Measurements from ENCODE around the gene PTMA. TPM values are rescaled to one million over a fixed set of nuclear protein-coding genes. Genes with fewer than 3 reads are reported as not detected.
A peak's percentile ranks its signal among the peaks of the same experiment; 100 is the strongest.
"Not testable (repeated sequence)": the region's sequence is repeated elsewhere in the genome, so short reads cannot be mapped to it uniquely, and the experiment has no call there.

PTMA gene
- total RNA-seq, 2 donors from 2014 or later: 1,439 to 1,845 TPM

- Mint-ChIP-seq H3K4me3 (no peak overlapping the region), H3K27me3 (no peaks in the 10 kb centered on the region), H3K27ac (peak overlapping the region; percentile 10), H3K36me3 (ENCODE audit: low read depth) (peaks cover 15% of the 10 kb centered on the region), H3K9me3 (no peaks in the 10 kb centered on the region), H3K4me1 (no peaks in the 10 kb centered on the region)
- ATAC-seq (replicated peaks): no peak
Observed at GRCh38 chr2:231727621-231728020, 19.3 kb downstream of the PTMA start.

DNA sequence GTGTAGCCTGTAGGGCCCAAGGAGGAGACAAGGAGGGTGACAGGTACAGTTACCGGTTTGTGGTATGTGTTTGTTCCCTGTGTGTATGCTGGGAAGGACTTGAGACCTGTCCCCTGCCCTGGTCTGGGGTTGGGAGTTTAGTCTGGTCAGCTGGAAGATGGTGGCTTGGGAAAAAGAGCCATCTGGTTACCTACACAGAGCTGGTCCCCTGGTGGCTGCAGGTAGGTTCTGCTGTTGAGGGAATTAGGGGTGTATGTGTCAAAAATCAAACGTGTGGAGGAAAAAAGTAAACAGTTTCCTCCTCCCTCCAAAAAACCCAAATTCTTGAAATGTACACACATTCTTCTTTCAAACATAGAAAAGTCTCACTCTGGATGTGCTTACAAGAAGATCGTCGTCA lies 24.3 kb downstream of the PTMA start:
- Mint-ChIP-seq H3K4me1 (no peaks in the 10 kb centered on the region), H3K4me3 (no peak overlapping the region), H3K36me3 (ENCODE audit: low read depth) (peaks cover 47% of the 10 kb centered on the region), H3K9me3 (no peaks in the 10 kb centered on the region), H3K27ac (no peak overlapping the region), H3K27me3 (no peaks in the 10 kb centered on the region)
- no peak for ATAC-seq (replicated peaks)

DNA sequence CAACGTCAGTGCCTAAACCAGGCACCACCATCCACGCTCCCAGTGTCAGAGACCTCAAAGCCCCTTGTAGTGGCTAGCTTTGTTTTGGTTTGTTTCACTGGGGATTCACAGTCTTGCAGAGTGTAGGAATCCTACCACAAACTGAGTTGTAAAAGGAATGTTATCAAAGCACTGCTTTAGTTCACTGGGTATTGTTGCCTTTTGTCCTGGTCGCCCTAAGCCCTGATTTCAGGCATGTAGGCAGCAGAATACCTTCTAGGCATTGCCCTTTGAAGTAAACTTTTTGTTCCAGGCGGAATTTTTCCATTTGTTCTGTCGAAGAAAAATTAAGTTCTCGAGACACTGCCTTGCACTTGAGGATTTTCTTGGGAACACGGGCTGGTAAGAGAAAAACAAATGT lies 29.4 kb downstream of the PTMA start:
- no peak overlapping the region for H3K27ac Mint-ChIP-seq
- H3K36me3 Mint-ChIP-seq (ENCODE audit: low read depth): peaks cover 40% of the 10 kb centered on the region
- H3K9me3 Mint-ChIP-seq: no peaks in the 10 kb centered on the region
- ATAC-seq (replicated peaks): no peak
- no peaks in the 10 kb centered on the region for H3K4me1 Mint-ChIP-seq
- H3K4me3 Mint-ChIP-seq: no peak overlapping the region
- no peaks in the 10 kb centered on the region for H3K27me3 Mint-ChIP-seq

- Mint-ChIP-seq H3K4me3 (no peak overlapping the region), H3K27ac (no peak overlapping the region), H3K4me1 (no peaks in the 10 kb centered on the region), H3K36me3 (ENCODE audit: low read depth) (peaks cover under 1% of the 10 kb centered on the region), H3K9me3 (no peaks in the 10 kb centered on the region), H3K27me3 (no peaks in the 10 kb centered on the region)
- ATAC-seq (replicated peaks): no peak
Observed at GRCh38 chr2:231743376-231744116, 35.2 kb downstream of the PTMA start.

GRCh38 chr2:231745303-231746038 lies 37.1 kb downstream of the PTMA start:
- ATAC-seq (replicated peaks): no peak
- Mint-ChIP-seq H3K9me3 (no peaks in the 10 kb centered on the region), H3K4me1 (no peaks in the 10 kb centered on the region), H3K27me3 (no peaks in the 10 kb centered on the region), H3K4me3 (no peak overlapping the region), H3K27ac (no peak overlapping the region), H3K36me3 (ENCODE audit: low read depth) (no peaks in the 10 kb centered on the region)

GRCh38 chr2:231748153-231748896 lies 40.0 kb downstream of the PTMA start:
- H3K36me3 Mint-ChIP-seq (ENCODE audit: low read depth); H3K27me3 Mint-ChIP-seq; H3K27ac Mint-ChIP-seq; ATAC-seq (replicated peaks); H3K4me3 Mint-ChIP-seq; H3K9me3 Mint-ChIP-seq; H3K4me1 Mint-ChIP-seq: not testable (repeated sequence)

GRCh38 chr2:231749016-231749415 lies 40.7 kb downstream of the PTMA start:
- H3K9me3 Mint-ChIP-seq; H3K4me3 Mint-ChIP-seq; H3K36me3 Mint-ChIP-seq (ENCODE audit: low read depth); H3K27me3 Mint-ChIP-seq; H3K27ac Mint-ChIP-seq; ATAC-seq (replicated peaks); H3K4me1 Mint-ChIP-seq: not testable (repeated sequence)

DNA sequence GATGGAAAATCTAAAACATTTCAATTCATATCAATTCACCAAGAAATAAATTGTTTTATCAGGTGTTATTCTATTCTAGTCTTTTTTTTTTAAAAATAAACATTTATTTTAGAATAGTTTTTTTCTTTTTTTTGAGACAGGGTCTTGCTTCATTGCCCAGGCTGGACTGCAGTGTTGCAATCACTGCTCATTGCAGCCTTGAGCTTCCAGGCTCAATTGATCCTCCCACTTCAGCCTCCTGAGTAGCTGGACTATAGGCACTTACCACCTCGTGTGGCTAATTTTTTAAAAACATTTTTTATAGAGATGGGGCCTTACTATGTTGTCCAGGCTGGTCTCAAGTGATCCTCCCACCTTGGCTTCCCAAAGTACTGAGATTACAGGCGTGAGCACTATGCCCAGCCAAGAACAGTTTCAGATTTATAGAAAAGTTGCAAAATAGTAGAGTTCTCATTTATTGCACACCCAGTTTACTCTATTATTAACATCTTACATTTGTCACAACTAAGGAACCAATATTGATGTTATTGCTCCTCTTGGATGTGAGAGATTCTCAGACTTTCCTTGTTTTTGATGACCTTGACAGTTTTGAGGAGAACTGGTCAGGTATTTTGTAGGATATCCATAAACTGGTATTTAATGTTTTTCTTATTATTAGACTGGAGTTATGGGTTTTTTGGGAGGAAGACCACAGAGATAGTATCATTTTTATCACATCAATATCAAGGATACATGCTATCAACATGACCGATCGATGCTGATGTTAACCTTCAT lies 42.9 kb downstream of the PTMA start:
- no peaks in the 10 kb centered on the region for H3K4me1 Mint-ChIP-seq
- H3K36me3 Mint-ChIP-seq (ENCODE audit: low read depth): no peaks in the 10 kb centered on the region
- H3K9me3 Mint-ChIP-seq: no peaks in the 10 kb centered on the region
- H3K27me3 Mint-ChIP-seq: no peaks in the 10 kb centered on the region
- no peak overlapping the region for H3K27ac Mint-ChIP-seq
- no peak for ATAC-seq (replicated peaks)
- H3K4me3 Mint-ChIP-seq: no peak overlapping the region

- no peak overlapping the region for H3K4me3 Mint-ChIP-seq
- H3K27ac Mint-ChIP-seq: no peak overlapping the region
- ATAC-seq (replicated peaks): no peak
- no peaks in the 10 kb centered on the region for H3K36me3 Mint-ChIP-seq (ENCODE audit: low read depth)
- H3K4me1 Mint-ChIP-seq: no peaks in the 10 kb centered on the region
- H3K27me3 Mint-ChIP-seq: no peaks in the 10 kb centered on the region
- H3K9me3 Mint-ChIP-seq: no peaks in the 10 kb centered on the region
Observed at GRCh38 chr2:231752061-231752460, 43.7 kb downstream of the PTMA start.

- H3K9me3 Mint-ChIP-seq: no peaks in the 10 kb centered on the region
- no peak for ATAC-seq (replicated peaks)
- no peak overlapping the region for H3K27ac Mint-ChIP-seq
- H3K36me3 Mint-ChIP-seq (ENCODE audit: low read depth): peaks cover 5% of the 10 kb centered on the region
- no peak overlapping the region for H3K4me3 Mint-ChIP-seq
- peaks cover 8% of the 10 kb centered on the region for H3K4me1 Mint-ChIP-seq
- H3K27me3 Mint-ChIP-seq: no peaks in the 10 kb centered on the region
Observed at GRCh38 chr2:231761735-231762134, 53.4 kb downstream of the PTMA start.

Other genes starting within 250 kb of the PTMA start
- 100 to 1,000 TPM; 476 to 986 TPM for gene NCL, start 244.0 kb upstream of the PTMA start, total RNA-seq
- gene NMUR1, start 178.1 kb upstream of the PTMA start, total RNA-seq: under 1 TPM; 0.15 to 0.21 TPM
- not detected for gene TEX44, start 115.7 kb upstream of the PTMA start, total RNA-seq
- 10 to 100 TPM; 20.4 to 28.9 TPM for gene PDE6D, start 72.8 kb downstream of the PTMA start, total RNA-seq
- 10 to 100 TPM; 41.5 to 47.8 TPM for gene COPS7B, start 77.9 kb downstream of the PTMA start, total RNA-seq
- gene NPPC, start 217.9 kb downstream of the PTMA start, total RNA-seq: not detected